Measurements from ENCODE around the gene TXNRD2.

Gene TXNRD2

GRCh38 chr22:19873138-19873959 lies 68.3 kb downstream of the TXNRD2 start:
- DNase-seq: no peak

GRCh38 chr22:19872779-19873137 lies 68.9 kb downstream of the TXNRD2 start:
- no peak for DNase-seq

- no peak for DNase-seq
Observed at GRCh38 chr22:19871845-19872778, 69.5 kb downstream of the TXNRD2 start.

DNA sequence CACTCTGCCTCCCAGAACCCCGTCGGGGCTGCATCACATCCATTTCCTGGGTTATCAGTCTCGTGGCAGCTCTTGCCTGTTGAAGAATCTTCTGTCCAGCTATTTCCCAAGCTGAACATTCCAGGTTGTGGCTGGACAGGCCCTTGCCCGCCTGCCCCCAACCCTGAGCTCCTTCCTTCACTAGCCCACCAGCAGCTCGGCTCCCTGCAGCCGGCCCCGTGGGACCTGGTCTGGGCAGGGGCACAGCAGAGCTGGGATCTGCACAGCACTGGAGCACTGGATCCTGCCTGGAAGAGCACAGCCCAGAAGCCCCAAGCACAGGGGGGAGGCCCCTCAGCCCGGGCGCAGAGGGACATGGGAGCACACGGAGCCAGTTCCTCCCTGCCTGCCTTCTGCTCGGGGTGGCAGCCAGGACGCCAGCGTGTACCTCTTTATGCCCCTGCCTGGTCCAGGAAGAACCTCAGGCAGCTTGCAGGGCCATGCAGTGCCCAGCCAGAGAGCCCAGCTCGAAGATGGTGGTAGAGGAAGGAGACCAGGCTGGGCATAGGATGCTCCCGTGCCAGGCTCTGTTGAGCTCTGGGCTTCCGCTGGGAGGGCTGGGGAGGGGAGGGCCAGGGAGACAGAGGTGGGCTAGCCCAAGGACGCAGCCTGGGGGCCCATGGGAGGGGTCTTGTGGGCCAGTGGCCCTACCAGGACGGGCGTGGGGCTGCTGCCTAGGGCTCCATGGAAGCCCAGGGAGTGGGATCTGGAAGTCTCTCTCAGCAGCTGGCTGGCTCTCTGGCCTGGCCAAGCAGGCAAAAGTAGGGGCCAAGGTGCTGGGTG lies 70.4 kb downstream of the TXNRD2 start:
- DNase-seq: no peak

DNA sequence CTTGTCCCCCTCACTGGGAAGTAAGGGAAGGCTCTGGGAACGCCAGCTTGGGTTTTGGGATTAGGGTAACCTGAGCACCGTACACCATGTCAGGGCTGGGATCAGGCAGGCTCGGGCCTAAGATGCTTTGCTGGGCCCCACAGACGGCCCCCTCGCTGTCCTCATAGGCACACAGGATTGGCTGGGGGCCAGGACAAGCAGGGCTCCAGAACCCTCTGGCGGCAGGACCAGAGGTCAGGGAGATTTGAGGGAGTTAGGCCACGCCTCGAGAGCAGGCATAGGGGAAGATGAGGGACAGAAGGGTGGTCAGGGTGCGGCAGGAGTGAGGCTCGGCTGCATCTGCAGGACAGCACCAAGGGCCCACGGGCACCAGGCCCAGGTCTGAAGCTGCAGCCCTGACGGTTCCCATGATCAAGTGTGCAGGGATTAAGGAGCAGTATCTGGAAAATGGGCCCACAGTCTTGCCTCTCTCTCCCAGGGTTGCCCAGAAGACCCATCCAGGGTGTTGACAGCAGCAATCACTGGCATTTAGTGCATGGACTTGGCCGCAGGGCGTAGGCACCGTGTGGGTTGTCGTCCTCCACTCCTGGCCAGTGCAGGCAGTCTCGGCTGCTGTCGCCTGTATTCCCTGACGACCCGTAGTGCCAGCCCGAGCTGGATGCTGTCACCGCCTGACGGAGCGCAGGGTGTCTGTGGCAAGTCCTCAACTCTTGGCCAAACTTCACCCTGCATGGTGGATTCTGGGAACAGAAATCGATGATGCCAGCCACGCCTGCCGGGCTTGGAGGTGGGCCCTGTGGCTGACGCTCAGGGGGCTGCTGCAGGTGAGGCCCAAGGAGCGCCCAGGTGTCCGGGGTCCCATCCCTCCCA lies 71.2 kb downstream of the TXNRD2 start:
- no peak for DNase-seq

- DNase-seq: no peak
Observed at GRCh38 chr22:19869497-19870152, 72.0 kb downstream of the TXNRD2 start.

GRCh38 chr22:19868773-19869471 lies 72.7 kb downstream of the TXNRD2 start:
- no peak for DNase-seq

- DNase-seq: no peak
Observed at GRCh38 chr22:19868333-19868732, 73.3 kb downstream of the TXNRD2 start.

GRCh38 chr22:19867617-19868016 lies 74.0 kb downstream of the TXNRD2 start:
- DNase-seq: no peak

GRCh38 chr22:19866665-19867009 lies 75.0 kb downstream of the TXNRD2 start:
- no peak for DNase-seq

DNA sequence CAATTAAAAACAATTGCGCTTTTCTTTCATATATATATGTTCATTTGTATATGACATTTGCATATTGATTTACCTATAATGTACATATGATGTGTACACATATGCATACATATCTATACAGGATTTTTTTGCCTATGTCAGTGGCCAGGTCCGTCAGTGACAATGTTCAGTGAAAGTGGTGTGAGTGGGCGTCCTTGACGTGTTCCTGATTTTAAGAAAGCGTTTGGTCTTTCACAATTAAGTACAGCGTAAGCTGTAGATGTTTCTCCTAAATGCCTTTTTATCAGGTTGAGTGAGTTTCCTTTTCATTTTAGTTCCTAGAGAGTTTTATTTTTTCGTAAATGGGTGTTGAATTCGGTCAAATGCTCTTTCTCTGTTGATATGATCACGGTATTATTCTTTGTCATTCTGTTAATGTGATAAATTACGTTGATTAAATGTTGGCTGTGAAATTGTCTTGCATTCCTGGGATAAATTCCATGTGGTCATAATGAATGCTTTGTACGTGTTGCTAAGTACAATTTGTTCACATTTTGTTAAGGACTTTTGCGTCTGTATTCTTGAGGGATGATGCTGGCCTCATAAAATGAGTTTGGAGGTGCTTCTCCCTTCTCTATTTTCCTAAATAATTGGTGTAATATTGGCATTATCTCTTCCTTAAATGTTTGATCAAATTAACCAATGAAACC lies 76.3 kb downstream of the TXNRD2 start:
- DNase-seq: no peak

GRCh38 chr22:19864538-19865106 lies 77.0 kb downstream of the TXNRD2 start:
- DNase-seq: no peak

DNA sequence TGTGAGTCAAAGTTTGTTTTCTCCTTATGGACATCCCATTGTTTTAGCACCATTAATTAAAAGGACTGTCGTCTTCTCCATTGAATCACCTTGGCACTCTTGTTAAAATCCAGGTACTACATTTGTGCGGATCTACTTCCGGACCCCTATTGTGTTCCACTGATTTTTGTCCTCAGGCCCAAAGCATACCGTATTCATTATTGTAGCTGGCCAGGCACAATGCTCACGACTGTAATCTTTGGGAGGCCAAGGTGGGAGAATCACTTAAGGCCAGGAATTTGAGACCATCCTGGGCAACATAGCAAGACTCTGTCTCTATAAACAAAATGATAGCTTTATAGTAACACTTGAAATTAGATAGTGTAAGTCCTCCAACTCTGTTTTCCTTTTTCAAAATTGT lies 78.0 kb downstream of the TXNRD2 start:
- DNase-seq: no peak

GRCh38 chr22:19862619-19863246 lies 78.9 kb downstream of the TXNRD2 start:
- no peak for DNase-seq

DNA sequence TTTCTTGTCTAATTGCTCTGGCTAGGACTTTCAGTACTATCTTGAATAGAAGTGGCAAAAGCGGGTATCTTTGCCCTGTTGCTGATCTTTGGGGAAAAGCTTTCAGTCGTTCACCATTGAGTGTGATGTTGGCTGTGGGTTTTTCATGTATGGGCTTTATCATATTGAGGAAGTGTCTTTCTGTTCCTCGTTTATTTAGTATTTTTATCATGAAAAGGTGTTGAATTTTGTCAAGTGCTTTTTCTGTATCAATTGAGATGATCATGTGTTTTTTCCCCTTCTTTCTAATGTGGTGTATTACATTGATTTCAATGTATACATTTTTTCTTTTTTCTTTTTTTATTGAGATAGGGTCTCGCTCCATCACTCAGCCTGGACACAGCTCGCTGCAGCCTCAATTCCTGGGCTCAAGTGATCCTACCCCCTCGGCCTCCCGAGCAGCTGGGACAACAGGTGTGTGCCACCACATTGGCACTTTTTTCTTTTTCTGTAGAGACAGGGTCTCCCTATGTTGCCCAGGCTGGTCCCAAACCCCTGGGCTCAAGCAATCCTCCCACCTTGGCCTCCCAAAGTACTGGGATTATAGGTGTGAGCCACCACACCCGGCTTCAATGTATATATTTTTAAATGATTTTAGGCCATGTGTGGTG lies 81.6 kb downstream of the TXNRD2 start:
- no peak for DNase-seq

- no peak for DNase-seq
Observed at GRCh38 chr22:19857382-19857781, 84.2 kb downstream of the TXNRD2 start.

GRCh38 chr22:19855504-19856409 lies 85.9 kb downstream of the TXNRD2 start:
- peak; percentile 18 for DNase-seq
